Fibroblast of villous mesenchyme (primary cell): ENCODE data around the gene SIX5. TPM values are rescaled to one million over a fixed set of nuclear protein-coding genes. Genes with fewer than 3 reads are reported as not detected.

ENCODE experiments used
- DNase-seq: peaks from one replicate; pipeline ENCODE4 v3.0.0-alpha.2; 2010; ENCODE audit warnings: low read depth
- H3K4me3 ChIP-seq: 2 replicates; pipeline ENCODE4 v1.5.1; 2011; ENCODE audit warnings: low read depth, mild to moderate bottlenecking, low read length
- total RNA-seq: library from RNA; depleted of rRNA; stranded (reverse); fragments of >200 nt; gene quantifications from 2 replicates; pipeline ENCODE4 v1.2.3, GENCODE V29; 2012
- TF ChIP-seq, protein P1 (sequence below): IDR thresholded peaks from 2 replicates; pipeline ENCODE4 v1.5.1; 2012; ENCODE audit warnings: low read depth, mild to moderate bottlenecking, low read length; ENCODE audit not compliant: insufficient read depth

Gene SIX5
- total RNA-seq, 1 donor, result 8.6 TPM

DNA sequence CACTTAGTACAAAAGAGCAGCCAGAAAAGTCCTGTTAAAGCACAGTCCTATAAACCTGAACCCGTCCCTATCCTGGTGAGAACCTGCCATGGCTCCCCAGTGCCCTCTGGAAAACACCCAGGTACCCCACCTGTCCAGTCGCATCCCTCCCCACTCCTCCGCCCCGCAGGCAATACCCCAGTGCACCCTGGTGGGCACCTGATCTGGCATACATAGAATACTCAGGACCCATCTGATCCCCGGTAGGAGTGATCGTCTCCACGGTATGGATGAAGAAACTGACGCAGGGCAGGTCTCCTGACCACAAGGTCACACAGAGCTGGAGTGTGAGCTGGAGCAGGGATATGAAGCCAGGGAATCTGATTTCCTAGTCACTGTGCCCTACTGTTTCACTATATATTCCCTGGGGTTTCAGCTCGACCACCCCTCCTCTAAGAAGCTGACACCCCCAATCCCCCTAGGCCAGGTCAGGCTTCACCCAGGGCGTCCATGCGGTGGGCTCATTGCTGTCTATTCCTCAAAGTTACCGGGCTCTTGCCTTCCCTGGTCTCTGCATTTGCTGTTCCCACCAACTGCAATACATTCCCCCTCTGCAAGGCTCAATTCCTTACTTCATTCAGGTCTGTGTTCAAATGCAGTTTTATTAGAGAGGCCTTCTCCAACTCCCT is 50.9 kb downstream of the SIX5 start:
- peak overlapping the region; percentile 51 for H3K4me3 ChIP-seq
- TF ChIP-seq, protein P1, sequence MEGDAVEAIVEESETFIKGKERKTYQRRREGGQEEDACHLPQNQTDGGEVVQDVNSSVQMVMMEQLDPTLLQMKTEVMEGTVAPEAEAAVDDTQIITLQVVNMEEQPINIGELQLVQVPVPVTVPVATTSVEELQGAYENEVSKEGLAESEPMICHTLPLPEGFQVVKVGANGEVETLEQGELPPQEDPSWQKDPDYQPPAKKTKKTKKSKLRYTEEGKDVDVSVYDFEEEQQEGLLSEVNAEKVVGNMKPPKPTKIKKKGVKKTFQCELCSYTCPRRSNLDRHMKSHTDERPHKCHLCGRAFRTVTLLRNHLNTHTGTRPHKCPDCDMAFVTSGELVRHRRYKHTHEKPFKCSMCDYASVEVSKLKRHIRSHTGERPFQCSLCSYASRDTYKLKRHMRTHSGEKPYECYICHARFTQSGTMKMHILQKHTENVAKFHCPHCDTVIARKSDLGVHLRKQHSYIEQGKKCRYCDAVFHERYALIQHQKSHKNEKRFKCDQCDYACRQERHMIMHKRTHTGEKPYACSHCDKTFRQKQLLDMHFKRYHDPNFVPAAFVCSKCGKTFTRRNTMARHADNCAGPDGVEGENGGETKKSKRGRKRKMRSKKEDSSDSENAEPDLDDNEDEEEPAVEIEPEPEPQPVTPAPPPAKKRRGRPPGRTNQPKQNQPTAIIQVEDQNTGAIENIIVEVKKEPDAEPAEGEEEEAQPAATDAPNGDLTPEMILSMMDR, result no peak
- peak; percentile 42 for DNase-seq

DNA sequence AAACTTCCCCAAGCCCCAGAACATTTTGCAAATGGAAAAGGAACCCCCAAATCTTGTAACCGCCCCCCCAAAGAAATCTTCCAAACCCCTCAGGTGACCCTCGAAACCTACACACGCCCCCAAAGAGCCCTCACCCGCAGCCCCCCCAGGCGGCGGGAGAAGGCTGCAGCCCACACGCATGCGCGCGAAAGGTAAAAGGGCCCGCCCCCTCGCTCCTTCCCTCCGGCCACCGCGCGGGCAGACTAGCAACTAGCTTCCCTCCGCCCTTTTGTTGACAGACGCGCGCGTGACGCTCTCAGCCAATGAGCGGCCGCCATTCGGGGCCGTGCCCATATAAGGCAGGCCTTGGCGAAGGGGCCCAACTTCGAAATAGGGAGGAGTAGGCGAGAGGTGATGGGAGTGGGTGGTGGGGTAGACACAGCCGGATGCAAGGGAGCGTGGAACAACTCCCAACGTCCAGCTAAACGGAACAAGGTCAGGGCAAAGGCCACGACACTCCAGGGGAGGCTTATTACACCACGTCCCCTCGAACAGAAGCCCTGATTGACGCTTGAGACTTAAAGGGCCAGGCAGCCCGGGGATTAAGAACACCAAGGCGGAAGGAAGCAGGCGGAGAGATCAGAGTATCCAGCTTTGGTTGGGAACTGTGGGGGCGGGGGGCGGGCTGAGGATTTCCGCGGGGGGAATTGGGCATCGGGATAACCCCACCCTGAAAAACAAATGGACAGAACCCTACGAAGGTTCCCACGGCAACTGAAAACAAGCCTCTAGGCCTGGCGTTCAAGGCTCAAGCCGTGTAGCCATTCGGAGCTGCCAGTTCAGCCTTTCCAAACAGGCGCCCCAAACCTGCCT is 51.7 kb downstream of the SIX5 start:
- H3K4me3 ChIP-seq, result peak overlapping the region; percentile 97
- peak; percentile 100 for DNase-seq
- TF ChIP-seq, protein P1, result peak; percentile 20

DNA sequence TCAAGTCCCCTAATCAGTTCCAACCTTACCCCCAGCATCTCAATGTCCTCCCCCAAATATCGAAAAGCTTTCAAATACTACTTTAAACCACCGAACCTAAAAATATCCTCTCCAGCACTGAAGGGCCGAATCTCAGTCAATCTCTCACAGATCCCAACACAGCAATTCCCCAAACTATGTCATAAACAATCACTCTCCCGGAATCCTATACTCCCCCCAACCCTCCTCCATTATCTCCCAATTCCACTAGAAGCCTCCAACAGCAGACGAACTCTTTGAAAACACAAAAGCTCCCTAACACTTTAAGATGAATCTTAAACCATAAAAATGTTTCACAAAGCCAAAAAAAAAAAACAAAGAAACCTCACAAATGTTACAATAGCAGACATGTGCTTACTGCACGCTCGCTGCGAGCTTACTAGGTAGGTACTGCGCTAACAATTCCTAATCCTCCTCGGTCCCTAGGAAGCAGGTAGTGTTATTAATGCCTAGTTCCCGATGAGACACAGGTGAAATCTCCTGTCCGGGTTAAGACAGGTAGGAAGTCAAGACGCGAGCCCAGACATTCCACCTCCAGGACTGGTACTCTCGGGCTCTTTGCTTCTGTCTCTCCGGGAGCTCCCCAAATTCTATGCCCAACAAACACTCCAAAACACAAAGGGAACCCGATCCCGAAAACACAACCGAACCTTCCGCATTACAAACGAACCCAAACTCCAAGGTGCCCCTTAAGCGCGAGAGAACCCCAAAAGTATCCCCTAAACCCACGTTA is 52.5 kb downstream of the SIX5 start:
- H3K4me3 ChIP-seq, result peak overlapping the region; percentile 97
- DNase-seq, result peak; percentile 18
- TF ChIP-seq, protein P1, result no peak

DNA sequence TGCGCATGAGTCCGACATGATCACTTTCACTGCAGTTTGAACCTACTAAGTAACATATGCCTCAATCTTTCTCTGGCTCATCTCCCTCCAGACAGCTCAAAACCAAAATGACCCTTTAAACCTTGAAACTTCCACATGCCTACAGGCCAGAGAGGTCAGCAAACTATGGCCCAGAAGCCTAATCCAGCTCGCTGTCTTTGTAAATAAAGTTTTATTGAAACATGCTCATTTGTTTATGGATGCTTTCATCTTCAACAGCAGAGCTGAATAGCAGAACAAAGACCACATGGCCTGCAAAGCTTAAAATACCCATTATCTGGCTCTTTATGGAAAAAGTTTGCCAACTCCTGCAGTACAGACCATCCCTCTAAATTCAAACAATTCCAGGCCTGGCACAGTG is 53.9 kb downstream of the SIX5 start:
- H3K4me3 ChIP-seq, result no peak overlapping the region
- no peak for DNase-seq
- TF ChIP-seq, protein P1, result no peak

Other genes with a start within 250 kb of the SIX5 start
- 8.2 and 8.4 TPM in 2 replicates for gene OPA3, start 184.4 kb downstream of the SIX5 start, total RNA-seq
- gene GPR4, start 167.0 kb downstream of the SIX5 start, total RNA-seq, result not detected in 2 replicates
- 17.7 and 31.5 TPM in 2 replicates for gene EML2, start 129.9 kb downstream of the SIX5 start, total RNA-seq
- 0.32 TPM in 1 of 2 replicates, not detected in the other for gene GIPR, start 101.0 kb downstream of the SIX5 start, total RNA-seq
- gene SNRPD2, start 77.3 kb downstream of the SIX5 start, total RNA-seq, result 191 and 217 TPM in 2 replicates
- 28.0 and 29.8 TPM in 2 replicates for gene QPCTL, start 76.6 kb downstream of the SIX5 start, total RNA-seq
- 7.4 and 12.5 TPM in 2 replicates for gene FBXO46, start 38.4 kb downstream of the SIX5 start, total RNA-seq
- gene MEIOSIN, start 35.8 kb downstream of the SIX5 start, total RNA-seq, result not detected in 2 replicates
- gene DMPK, start 13.2 kb upstream of the SIX5 start, total RNA-seq, result 46.4 and 53.1 TPM in 2 replicates
- gene DMWD, start 23.6 kb upstream of the SIX5 start, total RNA-seq, result 53.5 and 54.8 TPM in 2 replicates
- under 0.01 and 0.32 TPM in 2 replicates for gene RSPH6A, start 46.1 kb upstream of the SIX5 start, total RNA-seq
- gene SYMPK, start 93.9 kb upstream of the SIX5 start, total RNA-seq, result 37.1 and 38.7 TPM in 2 replicates
- gene FOXA3, start 95.1 kb upstream of the SIX5 start, total RNA-seq, result not detected in 2 replicates
- 26.3 and 30.9 TPM in 2 replicates for gene IRF2BP1, start 116.9 kb upstream of the SIX5 start, total RNA-seq
- gene MYPOP, start 133.4 kb upstream of the SIX5 start, total RNA-seq, result 2.6 TPM in 2 replicates
- not detected in 2 replicates for gene NANOS2, start 145.5 kb upstream of the SIX5 start, total RNA-seq
- gene NOVA2, start 204.6 kb upstream of the SIX5 start, total RNA-seq, result not detected in 2 replicates
- gene CCDC61, start 226.2 kb upstream of the SIX5 start, total RNA-seq, result 3.9 and 6.1 TPM in 2 replicates